ENCODE data around the gene PRPF40B.

DNA sequence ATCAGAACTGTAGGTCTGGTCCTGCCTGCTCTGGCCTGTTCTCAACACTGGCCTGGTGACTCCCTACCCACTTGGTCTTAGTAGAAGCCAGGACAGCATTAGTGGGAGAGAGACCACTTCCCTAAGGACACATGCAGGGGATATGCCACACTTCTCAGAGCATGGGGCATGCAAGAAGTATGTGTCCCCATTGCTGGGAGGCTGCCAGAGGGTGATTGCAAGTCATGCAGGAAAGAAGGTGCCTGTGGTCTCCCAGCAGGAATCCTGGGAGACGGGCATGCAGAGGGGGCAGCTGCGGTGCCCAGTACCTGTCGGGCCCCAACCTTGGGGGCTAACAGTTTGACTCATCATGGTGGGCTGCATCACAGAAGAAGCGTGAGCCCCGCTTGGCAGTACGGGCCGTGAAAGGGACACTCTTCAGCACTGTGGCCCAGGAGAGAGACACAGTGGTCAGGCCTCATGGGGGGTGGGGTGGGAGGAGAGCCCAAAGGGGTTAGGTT, 23.0 kb downstream of the PRPF40B start:
- TF ChIP-seq, protein P1, sequence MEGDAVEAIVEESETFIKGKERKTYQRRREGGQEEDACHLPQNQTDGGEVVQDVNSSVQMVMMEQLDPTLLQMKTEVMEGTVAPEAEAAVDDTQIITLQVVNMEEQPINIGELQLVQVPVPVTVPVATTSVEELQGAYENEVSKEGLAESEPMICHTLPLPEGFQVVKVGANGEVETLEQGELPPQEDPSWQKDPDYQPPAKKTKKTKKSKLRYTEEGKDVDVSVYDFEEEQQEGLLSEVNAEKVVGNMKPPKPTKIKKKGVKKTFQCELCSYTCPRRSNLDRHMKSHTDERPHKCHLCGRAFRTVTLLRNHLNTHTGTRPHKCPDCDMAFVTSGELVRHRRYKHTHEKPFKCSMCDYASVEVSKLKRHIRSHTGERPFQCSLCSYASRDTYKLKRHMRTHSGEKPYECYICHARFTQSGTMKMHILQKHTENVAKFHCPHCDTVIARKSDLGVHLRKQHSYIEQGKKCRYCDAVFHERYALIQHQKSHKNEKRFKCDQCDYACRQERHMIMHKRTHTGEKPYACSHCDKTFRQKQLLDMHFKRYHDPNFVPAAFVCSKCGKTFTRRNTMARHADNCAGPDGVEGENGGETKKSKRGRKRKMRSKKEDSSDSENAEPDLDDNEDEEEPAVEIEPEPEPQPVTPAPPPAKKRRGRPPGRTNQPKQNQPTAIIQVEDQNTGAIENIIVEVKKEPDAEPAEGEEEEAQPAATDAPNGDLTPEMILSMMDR (conservative IDR thresholded peaks at IDR 0.05 in 1 of 2, IDR thresholded peaks at IDR 0.05 in 1 of 2; ENCODE audit: extremely low read depth in 1 of 2, insufficient read depth in 1 of 2, low read depth in 1 of 2, low read length in 2 of 2): no peak
- TF ChIP-seq EZH2 (IDR thresholded peaks at IDR 0.05; ENCODE audit: borderline replicate concordance, low read length): no peak

Measured in mammary epithelial cell (primary cell).